H1 (cell line): ENCODE data around the gene MAGI2. TPM values are rescaled to one million over a fixed set of nuclear protein-coding genes. Genes with fewer than 3 reads are reported as not detected.

Experiments
- ATF2 ChIP-seq: IDR thresholded peaks from 2 replicates; pipeline ENCODE4 v1.6.1; 2012; ENCODE audit warnings: low read length, inconsistent platforms
- CBX5 ChIP-seq: fragments of 300-800, 300-1000 bp; sonication (generic); IDR thresholded peaks from 2 replicates; pipeline ENCODE4 v1.7.1; 2016; ENCODE audit warnings: antibody characterized with exemption, low read length, low read depth
- CREB1 ChIP-seq: IDR thresholded peaks from 2 replicates; pipeline ENCODE4 v1.6.1; 2012; ENCODE audit warnings: inconsistent platforms
- NANOG ChIP-seq: IDR thresholded peaks from 2 replicates; pipeline ENCODE4 v1.6.1; 2011; ENCODE audit warnings: low read length, low read depth, mild to moderate bottlenecking, inconsistent platforms; ENCODE audit not compliant: insufficient read depth, poor library complexity, severe bottlenecking
- RXRA ChIP-seq: IDR thresholded peaks from 2 replicates; pipeline ENCODE4 v1.6.1; 2011; ENCODE audit warnings: low read depth, mild to moderate bottlenecking, low read length, moderate library complexity; ENCODE audit not compliant: insufficient read depth
- TAF1 ChIP-seq: IDR thresholded peaks from 2 replicates; pipeline ENCODE4 v1.6.1; 2011; ENCODE audit warnings: mild to moderate bottlenecking, low read depth, low read length
- USF2 ChIP-seq: IDR thresholded peaks from 2 replicates; pipeline ENCODE4 v1.6.1; 2011; ENCODE audit warnings: low read length, improper control_type of control experiment
- polyA plus RNA-seq, 7 experiments: library from polyadenylated mRNA; depleted of rRNA in 3 of 7; stranded (reverse) in 5 of 7; unstranded in 2 of 7; fragments of >200 nt in 5 of 7; fragments of 200-250 nt in 2 of 7; gene quantifications; 1 replicate in 5 of 7; 2 replicates in 1 of 7; 4 replicates in 1 of 7; pipeline versions ENCODE4 v1.2.1 to v1.2.3, GENCODE V29; 2011 to 2013; ENCODE audit warnings: missing spikeins in 2 of 7, mixed read lengths in 2 of 7
- total RNA-seq: library from RNA; stranded (reverse); fragmentation: NEBNext Ultra II Directional; extraction: Animal tissue kit (Norgen Biotek cat#: 25700); gene quantifications from 2 replicates; pipeline ENCODE4 v1.2.1, GENCODE V29; 2021

The MAGI2 gene
- total and polyA plus RNA-seq, 2 of the 8 experiments (the other 6 are each of a cell fraction or from before 2014, with no cell fraction given): 6.0 to 27.3 TPM

- TF ChIP-seq ATF2: no peak
- TF ChIP-seq USF2: no peak
- TF ChIP-seq TAF1: no peak
- no peak for TF ChIP-seq CBX5
- no peak for TF ChIP-seq CREB1
- TF ChIP-seq NANOG: no peak
- TF ChIP-seq RXRA: no peak
These were observed 41.0 kb downstream of the MAGI2 start (continued) for GRCh38 chr7:79412438-79412837.
